Osteoblast (primary cell): ENCODE measurements around the gene DLGAP5. TPM values are rescaled to one million over a fixed set of nuclear protein-coding genes. Genes with fewer than 3 reads are reported as not detected.

Source experiments
- DNase-seq: peaks from one replicate; pipeline ENCODE4 v3.0.0; 2011; ENCODE audit warnings: low spot score, mixed read lengths; ENCODE audit not compliant: insufficient read length; ENCODE audit errors: missing footprints
- H2AFZ ChIP-seq: 2 replicates; pipeline ENCODE4 v1.6.0; 2011; ENCODE audit warnings: mild to moderate bottlenecking, low read length
- H3K27ac ChIP-seq: 2 replicates; pipeline ENCODE4 v1.5.1; 2011; ENCODE audit warnings: mild to moderate bottlenecking, low read depth, low read length, moderate library complexity
- H3K27me3 ChIP-seq: 2 replicates; pipeline ENCODE4 v1.6.0; 2012; ENCODE audit warnings: mild to moderate bottlenecking, control low read depth, inconsistent platforms, low read length, moderate library complexity; ENCODE audit not compliant: insufficient read depth
- H3K36me3 ChIP-seq: 2 replicates; pipeline ENCODE4 v1.5.1; 2011; ENCODE audit warnings: mild to moderate bottlenecking, low read length, control low read depth, moderate library complexity; ENCODE audit not compliant: insufficient read depth
- H3K4me1 ChIP-seq: 2 replicates; pipeline ENCODE4 v1.5.1; 2011; ENCODE audit warnings: mild to moderate bottlenecking, low read length, control low read depth, moderate library complexity; ENCODE audit not compliant: insufficient read depth
- H3K4me2 ChIP-seq: 2 replicates; pipeline ENCODE4 v1.6.0; 2011; ENCODE audit warnings: mild to moderate bottlenecking, low read length; ENCODE audit not compliant: insufficient read depth
- H3K4me3 ChIP-seq: fragments of 200-600 bp; sonication (generic); 3 replicates; pipeline ENCODE4 v1.5.1; 2012; ENCODE audit warnings: mild to moderate bottlenecking, low read length, inconsistent platforms; ENCODE audit not compliant: insufficient read depth
- H3K79me2 ChIP-seq: 2 replicates; pipeline ENCODE4 v1.6.0; 2012; ENCODE audit warnings: mild to moderate bottlenecking, low read length, control low read depth, inconsistent platforms; ENCODE audit not compliant: insufficient read depth
- H3K9me3 ChIP-seq: 2 replicates; pipeline ENCODE4 v1.5.1; 2011; ENCODE audit warnings: low read depth, low read length, control low read depth
- H4K20me1 ChIP-seq: 2 replicates; pipeline ENCODE4 v1.6.0; 2012; ENCODE audit warnings: mild to moderate bottlenecking, low read length, control low read depth; ENCODE audit not compliant: insufficient read depth
- CTCF ChIP-seq: IDR thresholded peaks from 2 replicates; pipeline ENCODE4 v1.5.1; 2011; ENCODE audit warnings: mild to moderate bottlenecking, low read depth, low read length, moderate library complexity; ENCODE audit errors: extremely low read depth
- total RNA-seq: library from RNA; depleted of rRNA; stranded (reverse); fragments of >200 nt; gene quantifications from 2 replicates; pipeline ENCODE4 v1.2.3, GENCODE V29; 2012

DLGAP5 gene
- total RNA-seq, 1 donor, result 5.1 TPM

DNA sequence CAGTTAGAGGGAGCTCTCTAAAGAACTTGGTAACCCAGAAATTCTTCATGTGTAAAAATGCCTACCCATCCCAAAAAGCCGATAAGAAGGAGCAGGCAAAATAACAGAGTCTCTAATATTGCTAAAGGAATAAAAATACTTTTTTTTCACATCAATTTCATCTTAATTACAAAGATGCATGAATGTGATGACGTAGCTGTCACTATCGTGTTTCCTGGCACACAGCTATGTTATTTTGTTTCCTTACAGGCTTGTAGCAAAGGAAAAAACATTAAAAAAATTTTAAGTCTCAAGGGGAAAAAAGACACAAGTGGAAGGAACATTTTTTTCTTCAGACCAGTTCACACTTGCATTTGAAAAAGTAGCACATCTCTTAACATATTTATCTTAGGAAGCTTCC is 72.6 kb downstream of the DLGAP5 start:
- TF ChIP-seq CTCF, result no peak

GRCh38 chr14:55117803-55118441 is 73.5 kb downstream of the DLGAP5 start:
- no peak for DNase-seq
- TF ChIP-seq CTCF, result no peak
- Histone ChIP-seq H3K27me3 (no peaks in the 10 kb centered on the region), H3K27ac (peak overlapping the region; percentile 27), H3K4me3 (no peak overlapping the region), H3K9me3 (no peaks in the 10 kb centered on the region), H3K4me2 (no peak overlapping the region), H3K4me1 (peaks cover 15% of the 10 kb centered on the region), H3K79me2 (no peaks in the 10 kb centered on the region), H4K20me1 (no peaks in the 10 kb centered on the region), H2AFZ (peak overlapping the region; percentile 73), H3K36me3 (no peaks in the 10 kb centered on the region)

More for the DNA sequence above, 72.6 kb downstream of the DLGAP5 start:
- Histone ChIP-seq H3K4me2 (no peak overlapping the region), H2AFZ (peak overlapping the region; percentile 73), H3K4me3 (no peak overlapping the region), H3K36me3 (no peaks in the 10 kb centered on the region), H3K79me2 (no peaks in the 10 kb centered on the region), H3K4me1 (peaks cover 20% of the 10 kb centered on the region), H4K20me1 (no peaks in the 10 kb centered on the region), H3K27me3 (no peaks in the 10 kb centered on the region), H3K9me3 (no peaks in the 10 kb centered on the region), H3K27ac (peak overlapping the region; percentile 27)
- no peak for DNase-seq

DNA sequence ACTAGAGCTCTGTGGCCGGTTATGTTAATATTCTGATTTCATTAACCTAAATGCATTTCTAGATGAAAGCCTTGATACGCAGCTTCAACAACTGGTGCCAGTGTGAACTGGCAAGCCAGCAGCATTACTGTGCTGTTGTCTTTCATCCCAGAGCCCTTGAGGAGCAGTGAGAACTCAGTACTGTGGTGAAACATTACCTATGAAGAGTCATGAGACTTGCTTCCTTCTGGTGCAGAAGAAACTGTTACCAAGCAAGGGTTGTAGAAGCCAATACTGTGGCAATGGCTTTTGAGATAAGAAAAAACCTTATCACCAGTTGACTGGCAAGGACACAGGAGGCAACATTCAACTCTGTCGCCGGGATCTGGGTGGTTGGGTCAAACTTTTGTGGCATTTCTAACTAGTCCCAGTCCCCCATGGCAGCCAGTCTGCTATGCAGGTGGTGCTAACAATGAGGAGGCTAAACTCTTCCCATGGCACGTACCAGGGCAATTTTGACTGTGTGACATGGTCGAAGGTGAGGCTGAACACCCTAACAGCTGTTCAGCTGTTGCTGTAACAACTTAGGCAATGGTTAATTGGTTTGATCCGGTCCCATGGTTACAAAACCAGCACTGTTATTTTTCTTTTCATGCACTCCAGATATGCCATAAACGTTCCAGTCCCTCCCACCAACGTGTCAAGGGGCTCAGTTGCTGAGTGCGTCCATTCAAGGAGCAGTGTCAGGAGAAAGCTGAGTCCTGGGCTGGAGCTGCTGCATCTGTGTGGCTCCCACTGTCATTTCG is 74.9 kb downstream of the DLGAP5 start:
- Histone ChIP-seq H3K36me3 (no peaks in the 10 kb centered on the region), H3K27ac (no peak overlapping the region), H3K79me2 (no peaks in the 10 kb centered on the region), H3K9me3 (no peaks in the 10 kb centered on the region), H3K4me1 (peaks cover 6% of the 10 kb centered on the region), H4K20me1 (no peaks in the 10 kb centered on the region), H3K4me2 (no peak overlapping the region), H3K4me3 (no peak overlapping the region), H3K27me3 (no peaks in the 10 kb centered on the region), H2AFZ (no peak overlapping the region)
- TF ChIP-seq CTCF, result no peak
- DNase-seq, result no peak

DNA sequence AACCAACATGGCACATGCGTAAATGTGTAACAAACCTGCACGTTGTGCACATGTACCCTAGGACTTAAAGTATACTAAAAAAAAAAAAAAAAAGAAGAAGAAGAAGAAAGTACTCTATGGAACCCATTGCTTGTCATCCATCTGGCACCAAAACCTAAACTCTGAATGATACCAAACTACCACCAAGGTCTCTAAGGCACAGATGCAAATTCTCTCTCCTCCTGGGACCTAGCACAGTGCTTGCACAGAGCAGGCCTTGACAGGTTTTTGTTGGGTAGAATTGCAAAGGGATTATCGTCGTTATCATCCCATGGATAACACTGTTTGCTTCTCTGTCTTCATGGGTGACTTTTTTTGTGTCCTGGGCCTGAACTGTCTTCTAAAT is 75.5 kb downstream of the DLGAP5 start:
- Histone ChIP-seq H3K4me3 (no peak overlapping the region), H3K4me2 (no peak overlapping the region), H3K36me3 (no peaks in the 10 kb centered on the region), H2AFZ (no peak overlapping the region), H3K79me2 (no peaks in the 10 kb centered on the region), H3K27ac (no peak overlapping the region), H4K20me1 (no peaks in the 10 kb centered on the region), H3K4me1 (peaks cover 6% of the 10 kb centered on the region), H3K9me3 (no peaks in the 10 kb centered on the region), H3K27me3 (no peaks in the 10 kb centered on the region)
- DNase-seq, result no peak
- TF ChIP-seq CTCF, result no peak
